ENCODE data around the gene ZBTB20. TPM values are rescaled to one million over a fixed set of nuclear protein-coding genes. Genes with fewer than 3 reads are reported as not detected.

Gene ZBTB20
- total RNA-seq, 4 donors from 2014 or later: 4.1 to 41.8 (median 11.6) TPM

DNA sequence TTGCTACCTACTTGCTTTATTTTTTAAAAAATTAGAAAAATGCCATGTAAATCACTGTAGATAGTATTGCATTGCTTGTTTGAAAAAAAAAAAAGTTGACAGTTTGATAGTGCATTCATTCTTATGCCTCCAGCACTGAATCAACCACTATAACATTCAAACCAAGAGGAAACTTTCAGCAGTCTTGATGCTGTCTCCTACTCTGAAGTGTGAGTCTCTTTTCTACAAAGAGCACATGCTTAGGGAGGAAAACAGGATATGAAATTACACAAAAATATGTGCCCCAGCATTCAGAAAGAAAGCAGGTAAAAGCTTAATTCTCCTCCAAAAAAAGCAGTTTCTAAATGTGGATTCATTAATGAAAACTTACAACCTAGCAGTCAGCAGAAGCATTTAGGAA, 78.3 kb downstream of the ZBTB20 start:
- H3K27ac ChIP-seq: peak overlapping the region in 1 of 4 donors; percentile 5
- intact Hi-C loops (cut with DNase I): no loop called here
- peaks cover 3 to 21% (median 7%) of the 10 kb centered on the region in 3 donors for H3K4me1 ChIP-seq
- H3K4me3 ChIP-seq: no peak overlapping the region
- H3K27me3 ChIP-seq: no peaks in the 10 kb centered on the region
- H3K36me3 ChIP-seq: peaks cover 0 to 4% (median 0%) of the 10 kb centered on the region in 3 donors
- TF ChIP-seq, protein P1, sequence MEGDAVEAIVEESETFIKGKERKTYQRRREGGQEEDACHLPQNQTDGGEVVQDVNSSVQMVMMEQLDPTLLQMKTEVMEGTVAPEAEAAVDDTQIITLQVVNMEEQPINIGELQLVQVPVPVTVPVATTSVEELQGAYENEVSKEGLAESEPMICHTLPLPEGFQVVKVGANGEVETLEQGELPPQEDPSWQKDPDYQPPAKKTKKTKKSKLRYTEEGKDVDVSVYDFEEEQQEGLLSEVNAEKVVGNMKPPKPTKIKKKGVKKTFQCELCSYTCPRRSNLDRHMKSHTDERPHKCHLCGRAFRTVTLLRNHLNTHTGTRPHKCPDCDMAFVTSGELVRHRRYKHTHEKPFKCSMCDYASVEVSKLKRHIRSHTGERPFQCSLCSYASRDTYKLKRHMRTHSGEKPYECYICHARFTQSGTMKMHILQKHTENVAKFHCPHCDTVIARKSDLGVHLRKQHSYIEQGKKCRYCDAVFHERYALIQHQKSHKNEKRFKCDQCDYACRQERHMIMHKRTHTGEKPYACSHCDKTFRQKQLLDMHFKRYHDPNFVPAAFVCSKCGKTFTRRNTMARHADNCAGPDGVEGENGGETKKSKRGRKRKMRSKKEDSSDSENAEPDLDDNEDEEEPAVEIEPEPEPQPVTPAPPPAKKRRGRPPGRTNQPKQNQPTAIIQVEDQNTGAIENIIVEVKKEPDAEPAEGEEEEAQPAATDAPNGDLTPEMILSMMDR (IDR thresholded peaks at IDR 0.05): no peak
- no peak for TF ChIP-seq POLR2A (IDR thresholded peaks at IDR 0.05)
- DNase-seq: no peak
- no peaks in the 10 kb centered on the region for H3K9me3 ChIP-seq

- DNase-seq: no peak
- H3K4me3 ChIP-seq: no peak overlapping the region
- H3K27ac ChIP-seq: no peak overlapping the region
- no peaks in the 10 kb centered on the region for H3K27me3 ChIP-seq
- peaks cover 0 to 4% (median 0%) of the 10 kb centered on the region in 3 donors for H3K36me3 ChIP-seq
- intact Hi-C loops (cut with DNase I): no loop called here
- no peak for TF ChIP-seq POLR2A (IDR thresholded peaks at IDR 0.05)
- TF ChIP-seq, protein P1 (IDR thresholded peaks at IDR 0.05): no peak
- no peaks in the 10 kb centered on the region for H3K4me1 ChIP-seq
- no peaks in the 10 kb centered on the region for H3K9me3 ChIP-seq
Observed at GRCh38 chr3:115062412-115062956, 84.6 kb downstream of the ZBTB20 start.

GRCh38 chr3:115062009-115062408, 85.1 kb downstream of the ZBTB20 start:
- TF ChIP-seq, protein P1 (IDR thresholded peaks at IDR 0.05): no peak
- no peak for TF ChIP-seq POLR2A (IDR thresholded peaks at IDR 0.05)
- H3K27ac ChIP-seq: no peak overlapping the region
- H3K9me3 ChIP-seq: no peaks in the 10 kb centered on the region
- H3K36me3 ChIP-seq: peaks cover 0 to 4% (median 0%) of the 10 kb centered on the region in 3 donors
- 64 to 66% methylated on average over 2 of the region's 2 CpGs for WGBS, 2 donors
- DNase-seq: no peak
- H3K4me3 ChIP-seq: no peak overlapping the region
- no peaks in the 10 kb centered on the region for H3K27me3 ChIP-seq
- H3K4me1 ChIP-seq: no peaks in the 10 kb centered on the region
- intact Hi-C loops (cut with DNase I): no loop called here

GRCh38 chr3:115052906-115053305, 94.2 kb downstream of the ZBTB20 start:
- intact Hi-C loops (cut with DNase I): no loop called here
- no peak overlapping the region for H3K27ac ChIP-seq
- H3K4me3 ChIP-seq: no peak overlapping the region
- H3K9me3 ChIP-seq: no peaks in the 10 kb centered on the region
- no peaks in the 10 kb centered on the region for H3K36me3 ChIP-seq
- DNase-seq: no peak
- no peaks in the 10 kb centered on the region for H3K27me3 ChIP-seq
- TF ChIP-seq, protein P1 (IDR thresholded peaks at IDR 0.05): no peak
- TF ChIP-seq POLR2A (IDR thresholded peaks at IDR 0.05): no peak
- 57 to 59% methylated on average over 3 of the region's 3 CpGs for WGBS, 2 donors
- H3K4me1 ChIP-seq: no peaks in the 10 kb centered on the region

- intact Hi-C loops (cut with DNase I): no loop called here
- TF ChIP-seq POLR2A (IDR thresholded peaks at IDR 0.05): no peak
- TF ChIP-seq, protein P1 (IDR thresholded peaks at IDR 0.05): no peak
- no peak overlapping the region for H3K4me3 ChIP-seq
- peak overlapping the region in 2 of 4 donors; percentile 1 to 3 for H3K27ac ChIP-seq
- no peaks in the 10 kb centered on the region for H3K27me3 ChIP-seq
- WGBS, 2 donors: 53 to 57% methylated on average over 3 of the region's 3 CpGs
- H3K36me3 ChIP-seq: no peaks in the 10 kb centered on the region
- no peak for DNase-seq
- no peaks in the 10 kb centered on the region for H3K9me3 ChIP-seq
- H3K4me1 ChIP-seq: peaks cover 0 to 7% (median 0%) of the 10 kb centered on the region in 3 donors
Observed at GRCh38 chr3:115042351-115042750, 104.7 kb downstream of the ZBTB20 start.
